ENCODE results near the gene GPR162.

The GPR162 gene

GRCh38 chr12:6787309-6787708 lies 34.3 kb upstream of the GPR162 start:
- H3K4me3 ChIP-seq (replicated peaks; ENCODE audit: low read depth, low read length): no peak overlapping the region
- DNase-seq (ENCODE audit: low read depth): no peak
- no peak for TF ChIP-seq CTCF (IDR thresholded peaks at IDR 0.05; ENCODE audit: low read length, missing control alignments)

- H3K4me3 ChIP-seq (replicated peaks; ENCODE audit: low read depth, low read length): no peak within 1 kb of the TSS
- no peak for TF ChIP-seq CTCF (IDR thresholded peaks at IDR 0.05; ENCODE audit: low read length, missing control alignments)
- DNase-seq (ENCODE audit: low read depth): no peak
Observed at GRCh38 chr12:6788972-6789924, 32.4 kb upstream of the GPR162 start, which contains the start of gene CD4. TSS of gene CD4 (plus strand) at chr12:6789528. CDS start at chr12:6800139, 10,611 bp downstream.

- TF ChIP-seq CTCF (IDR thresholded peaks at IDR 0.05; ENCODE audit: low read length, missing control alignments): no peak
- H3K4me3 ChIP-seq (replicated peaks; ENCODE audit: low read depth, low read length): no peak overlapping the region
- no peak for DNase-seq (ENCODE audit: low read depth)
Observed at GRCh38 chr12:6790496-6791150, 31.0 kb upstream of the GPR162 start.

- H3K4me3 ChIP-seq (replicated peaks; ENCODE audit: low read depth, low read length): no peak overlapping the region
- TF ChIP-seq CTCF (IDR thresholded peaks at IDR 0.05; ENCODE audit: low read length, missing control alignments): no peak
- no peak for DNase-seq (ENCODE audit: low read depth)
Observed at GRCh38 chr12:6791931-6792520, 29.6 kb upstream of the GPR162 start.

- no peak overlapping the region for H3K4me3 ChIP-seq (replicated peaks; ENCODE audit: low read depth, low read length)
Observed at GRCh38 chr12:6792522-6793201, 29.0 kb upstream of the GPR162 start.

More at GRCh38 chr12:6792522-6793201, 29.0 kb upstream of the GPR162 start:
- DNase-seq (ENCODE audit: low read depth): peak; percentile 13
- no peak for TF ChIP-seq CTCF (IDR thresholded peaks at IDR 0.05; ENCODE audit: low read length, missing control alignments)
